GM12891 (cell line): Measurements from ENCODE around the gene WNT9A.

Experiments
- POLR2A ChIP-seq: IDR thresholded peaks from 2 replicates; pipeline ENCODE4 v1.6.1; 2011; ENCODE audit warnings: low read depth, low read length, control low read depth
- POLR2AphosphoS5 ChIP-seq: IDR thresholded peaks from 2 replicates; pipeline ENCODE4 v1.6.1; 2011; ENCODE audit warnings: low read depth, low read length, control low read depth
- TAF1 ChIP-seq: IDR thresholded peaks from 2 replicates; pipeline ENCODE4 v1.6.1; 2011; ENCODE audit warnings: low read depth, low read length, control low read depth

DNA sequence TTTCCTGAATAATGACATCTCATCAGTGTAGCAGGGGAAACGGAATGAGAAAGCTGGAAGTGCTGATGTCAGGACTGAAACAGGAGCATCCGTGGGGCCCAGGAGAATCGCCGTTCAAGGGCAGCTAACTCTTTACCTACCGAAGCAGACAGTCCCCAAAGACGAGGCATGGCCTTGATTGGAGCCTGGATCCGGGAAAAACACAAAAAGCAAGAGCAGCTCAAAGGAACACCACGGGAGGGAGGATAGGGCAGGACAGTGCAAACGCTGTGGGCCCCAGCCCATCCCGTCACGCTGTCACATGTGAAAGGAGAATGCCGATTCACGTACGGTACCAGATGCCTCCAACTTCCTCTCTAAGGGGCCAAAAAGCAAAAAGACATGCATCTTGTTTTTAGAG is 34.9 kb downstream of the WNT9A start:
- no peak for TF ChIP-seq TAF1
- TF ChIP-seq POLR2A, result no peak
- TF ChIP-seq POLR2AphosphoS5, result no peak
